CD1c-positive myeloid dendritic cell (primary cell): ENCODE results near the gene ANKRD53.
A peak's percentile ranks its signal among the peaks of the same experiment; 100 is the strongest.

Source experiments
- DNase-seq: peaks from one replicate; pipeline ENCODE4 v3.0.0-alpha.2; 2016; ENCODE audit errors: extremely low spot score

Gene ANKRD53

DNA sequence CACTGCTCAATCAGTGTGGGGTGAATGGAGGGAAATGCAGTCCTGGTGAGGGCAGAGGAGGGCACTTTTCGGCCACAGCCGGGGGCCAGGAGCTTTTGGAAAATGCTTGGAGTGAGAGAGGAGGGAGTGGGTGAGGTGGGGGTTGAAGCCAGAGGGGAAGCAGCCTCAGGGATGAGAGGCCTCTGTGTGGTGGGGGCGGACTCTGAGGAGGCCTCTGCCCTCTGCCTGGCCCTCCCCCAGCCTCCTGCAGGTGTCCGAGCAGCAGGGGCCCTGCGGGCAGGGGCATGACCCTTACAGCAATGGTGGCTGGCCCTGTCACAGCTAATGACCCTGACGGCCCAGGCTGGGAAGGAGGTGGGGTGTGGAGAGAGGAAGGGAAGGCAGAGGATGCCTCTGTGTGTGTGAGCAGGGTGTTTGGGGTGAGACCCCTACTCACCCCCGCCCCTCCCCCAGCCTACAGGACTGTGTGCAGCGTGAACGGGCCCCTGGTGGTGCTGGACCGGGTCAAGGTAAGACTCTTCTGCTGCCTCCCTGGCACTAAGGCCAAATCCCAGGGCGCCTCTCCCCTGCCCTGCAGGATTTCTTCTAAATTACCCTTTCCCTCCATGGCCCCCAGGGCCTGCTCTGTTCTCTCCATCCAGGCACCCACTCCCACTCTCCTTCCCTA lies 35.1 kb upstream of the ANKRD53 start:
- no peak for DNase-seq

DNA sequence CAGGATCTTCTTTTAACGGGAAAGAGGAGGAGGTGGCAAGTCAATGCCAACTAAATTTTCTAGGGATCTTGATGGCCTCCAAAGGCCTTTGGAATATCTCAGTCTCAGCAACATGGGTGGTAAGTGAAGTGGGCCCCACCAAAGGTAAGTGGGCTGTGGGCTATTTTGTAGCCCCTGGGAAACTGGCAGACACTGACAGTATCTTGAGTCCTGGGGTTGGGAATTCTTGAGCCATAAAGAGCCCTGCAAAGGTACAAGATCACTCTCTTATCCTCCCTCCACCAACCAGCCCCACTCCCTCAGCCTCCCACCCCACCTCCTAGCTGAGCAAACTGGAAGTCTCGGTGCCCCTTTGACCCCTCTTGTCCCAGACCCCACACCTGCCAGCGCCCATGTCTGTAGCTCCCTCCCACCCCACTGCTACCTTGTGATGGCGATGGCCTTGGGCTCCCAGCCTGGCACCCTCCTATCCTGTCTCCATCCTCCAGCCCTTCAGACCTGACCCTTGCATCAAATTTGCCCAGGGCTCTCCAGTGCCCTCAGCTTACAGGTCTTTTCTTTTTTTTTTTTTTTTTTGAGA lies 34.2 kb upstream of the ANKRD53 start:
- no peak for DNase-seq

DNA sequence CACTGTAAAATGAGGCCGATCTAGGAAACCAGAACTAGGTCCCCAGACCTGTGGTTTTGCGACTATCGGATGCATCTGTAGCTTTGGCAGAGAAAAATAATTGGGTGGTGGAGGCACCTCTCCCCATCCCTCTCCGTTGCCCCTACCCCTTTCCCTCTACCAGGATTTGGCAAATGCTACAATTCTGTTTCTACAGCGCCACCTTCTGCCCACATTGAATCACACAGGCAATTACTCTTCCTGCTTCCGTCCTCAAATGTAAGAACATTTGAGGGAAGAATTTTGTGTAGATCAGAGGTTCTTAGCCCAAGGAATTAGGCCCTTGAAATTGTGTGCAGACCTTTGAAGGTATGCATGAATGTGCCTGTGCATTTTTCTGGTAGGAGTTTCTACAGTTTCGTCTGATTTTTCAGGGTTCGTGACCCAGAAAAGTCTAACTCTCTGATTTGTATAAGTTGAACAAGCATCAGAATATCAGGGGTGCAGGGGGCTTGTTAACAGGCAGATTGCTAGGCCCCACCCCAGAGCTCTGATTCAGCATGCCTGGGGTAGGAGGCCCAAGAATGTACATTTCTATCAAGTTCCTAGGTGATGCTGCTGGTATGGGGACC lies 31.5 kb upstream of the ANKRD53 start:
- peak; percentile 61 for DNase-seq

DNA sequence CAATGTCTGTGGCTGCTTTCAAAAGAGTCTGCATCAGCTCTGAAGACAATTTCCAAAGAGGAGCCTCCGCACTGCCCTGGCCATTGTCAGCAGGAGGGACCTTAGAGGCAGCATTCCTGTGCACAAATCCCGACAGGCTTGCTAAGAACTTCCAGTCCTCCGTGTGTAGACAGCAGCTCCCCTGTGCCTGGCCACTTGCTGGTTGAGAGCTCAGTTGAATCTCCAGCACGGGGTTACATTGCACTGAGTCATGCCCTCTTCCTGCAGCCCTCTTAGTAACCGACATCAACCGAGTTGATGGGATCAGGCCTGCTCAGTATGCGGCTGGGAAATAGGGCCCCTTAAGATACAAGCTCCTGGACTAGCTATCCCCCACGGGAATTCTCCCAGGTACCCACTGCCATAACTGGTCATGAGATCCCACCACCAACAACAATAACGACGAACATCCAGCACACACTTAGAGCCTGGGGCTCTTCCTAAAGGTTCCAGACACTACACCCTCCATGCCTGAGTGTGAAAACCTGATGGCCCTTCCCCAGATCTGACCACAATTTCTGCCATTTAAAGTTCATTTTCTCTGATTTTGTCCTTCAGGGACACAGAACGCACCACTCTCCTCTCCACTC lies 30.8 kb upstream of the ANKRD53 start:
- no peak for DNase-seq

DNA sequence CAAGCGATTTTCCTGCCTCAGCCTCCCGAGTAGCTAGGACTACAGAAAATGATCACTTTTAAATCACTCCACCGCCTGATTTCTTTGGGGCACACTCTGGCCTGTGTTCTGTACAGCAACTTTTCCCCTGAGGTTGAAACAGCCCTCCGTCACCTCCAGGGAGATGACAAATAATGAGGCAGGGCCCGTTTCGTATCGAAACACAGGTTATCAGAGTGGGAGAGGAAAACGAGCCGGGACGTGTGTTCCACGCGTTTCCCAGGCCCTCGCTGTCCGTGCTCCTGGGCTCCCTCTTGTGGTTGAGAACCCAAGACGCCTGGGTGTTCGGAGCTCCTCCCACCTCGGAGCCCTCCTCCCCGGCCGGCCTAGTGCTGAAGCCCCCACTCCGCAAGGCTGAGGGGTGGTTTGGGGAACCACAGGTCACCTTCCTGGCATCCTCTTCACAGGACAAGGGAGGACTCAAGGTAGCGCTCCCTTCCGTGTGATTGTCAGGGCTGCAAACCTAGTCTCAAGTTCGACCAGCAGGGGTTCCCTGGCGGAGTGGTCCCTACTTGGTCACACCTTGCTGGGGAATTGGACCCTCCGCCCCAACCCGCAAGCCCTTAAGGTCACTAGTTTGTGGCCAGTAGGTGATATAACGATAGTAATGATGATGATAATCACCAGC lies 30.0 kb upstream of the ANKRD53 start:
- peak; percentile 80 for DNase-seq

DNA sequence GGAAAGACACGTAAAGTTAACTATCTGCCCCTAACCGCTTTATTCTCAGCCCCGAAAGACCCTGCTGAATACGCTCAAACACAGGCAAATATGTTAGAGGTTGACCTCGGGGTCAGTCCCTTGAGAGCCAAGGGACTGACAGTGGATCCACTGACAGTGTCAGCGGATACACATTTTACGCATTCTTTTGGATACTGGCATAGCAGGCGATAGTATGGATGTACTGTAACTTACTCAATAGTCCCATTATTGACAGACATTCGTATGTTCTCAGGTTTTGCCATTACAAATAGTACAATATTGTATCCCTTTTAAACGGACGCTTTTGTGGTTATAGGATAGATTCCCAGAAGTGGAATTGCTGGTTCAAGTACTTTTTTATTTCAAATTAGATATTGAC lies 29.3 kb upstream of the ANKRD53 start:
- DNase-seq: no peak

DNA sequence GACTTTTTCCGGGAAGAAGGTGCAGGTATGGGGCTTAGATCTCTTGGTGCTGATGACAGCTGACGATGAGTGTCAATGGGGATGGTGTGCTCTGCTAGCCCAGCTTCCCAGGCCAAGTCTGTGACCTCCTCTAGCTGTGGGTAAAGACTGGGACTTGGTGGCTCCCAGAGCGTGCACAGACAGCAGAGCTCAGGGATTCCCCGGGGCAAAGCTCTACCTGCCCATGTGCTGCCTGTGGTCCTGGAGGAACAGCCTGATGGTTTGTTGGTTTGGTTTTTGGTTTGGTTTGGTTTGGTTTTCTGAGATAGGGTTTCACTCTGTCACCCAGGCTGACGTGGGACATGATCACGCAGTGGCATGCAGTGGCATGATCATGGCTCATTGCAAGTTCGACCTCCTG lies 23.5 kb upstream of the ANKRD53 start:
- no peak for DNase-seq

DNA sequence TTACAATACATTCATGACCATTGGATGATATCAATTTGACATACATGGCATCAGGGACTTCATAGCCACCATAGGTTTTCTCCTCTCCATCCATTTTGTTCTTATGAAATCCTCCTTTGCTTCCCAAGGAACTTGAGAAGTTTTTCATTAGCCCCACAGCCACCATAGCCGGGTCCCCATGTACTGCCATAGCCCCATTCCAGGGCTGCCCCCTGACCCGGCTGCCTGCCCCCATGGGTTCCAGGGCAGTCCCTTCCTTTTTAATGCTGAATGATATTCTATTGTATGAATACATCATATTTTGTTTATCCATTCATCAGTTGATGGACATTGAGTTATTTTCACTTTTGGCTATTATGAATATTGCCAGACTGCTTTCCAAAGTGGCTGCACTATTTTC lies 22.3 kb upstream of the ANKRD53 start:
- DNase-seq: no peak

DNA sequence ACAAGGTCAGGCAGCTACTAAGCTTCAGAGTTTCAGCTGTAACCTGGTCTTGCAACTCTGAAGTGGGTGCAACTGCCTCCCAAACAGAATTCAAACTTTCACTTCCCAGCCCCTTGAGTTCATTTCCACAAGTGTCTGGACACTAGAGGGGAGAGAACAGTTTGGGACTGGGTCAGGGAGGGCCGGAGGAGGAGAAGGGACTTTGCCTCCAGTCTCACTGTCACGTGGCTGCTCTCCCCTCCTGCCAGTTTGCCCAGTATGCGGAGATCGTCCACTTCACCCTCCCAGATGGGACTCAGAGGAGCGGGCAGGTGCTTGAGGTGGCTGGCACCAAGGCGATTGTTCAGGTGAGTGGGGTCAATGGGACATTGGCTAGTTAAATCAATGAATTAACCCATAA lies 20.6 kb upstream of the ANKRD53 start:
- no peak for DNase-seq

DNA sequence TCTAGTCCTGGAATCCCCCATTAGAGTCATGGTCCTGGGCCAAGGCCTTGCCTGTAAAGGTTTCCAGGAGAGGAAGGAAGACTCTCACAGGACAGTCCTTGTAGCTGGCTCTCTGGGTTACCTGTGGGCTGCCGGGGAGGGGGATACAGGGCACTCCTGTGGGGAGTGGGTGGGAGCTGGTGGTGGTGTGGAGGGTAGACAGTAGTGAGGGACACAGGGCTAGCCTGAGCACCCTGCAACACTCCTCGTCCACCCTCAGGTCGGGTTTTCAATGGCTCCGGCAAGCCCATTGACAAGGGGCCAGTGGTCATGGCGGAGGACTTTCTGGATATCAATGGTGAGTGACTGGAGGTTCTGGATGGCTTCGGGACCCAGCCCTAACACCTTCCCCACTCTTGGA lies 19.7 kb upstream of the ANKRD53 start:
- no peak for DNase-seq

DNA sequence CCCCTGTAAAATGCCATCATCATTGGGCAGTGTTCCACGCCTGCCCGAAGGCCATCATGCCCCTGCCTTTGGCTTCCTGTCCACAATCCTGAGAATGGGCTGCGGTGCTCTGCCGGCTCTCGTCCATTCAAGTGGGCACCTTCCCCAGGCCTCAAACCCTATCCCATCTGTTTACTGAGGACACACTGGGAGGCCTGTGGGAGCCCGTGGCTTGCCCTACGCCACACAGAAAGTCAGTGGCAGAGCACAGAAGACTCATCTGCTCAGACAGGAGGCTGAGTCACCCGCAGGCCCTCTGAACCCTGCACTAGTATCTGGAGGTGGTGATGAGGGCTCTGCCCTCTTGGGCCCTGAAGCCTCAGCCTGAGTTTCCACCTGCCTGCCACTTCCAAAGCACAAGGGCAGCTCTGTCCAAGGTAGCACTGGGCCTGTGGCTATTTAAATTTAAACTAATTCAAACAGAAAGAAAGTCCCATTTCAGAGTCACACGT lies 19.1 kb upstream of the ANKRD53 start:
- DNase-seq: no peak

DNA sequence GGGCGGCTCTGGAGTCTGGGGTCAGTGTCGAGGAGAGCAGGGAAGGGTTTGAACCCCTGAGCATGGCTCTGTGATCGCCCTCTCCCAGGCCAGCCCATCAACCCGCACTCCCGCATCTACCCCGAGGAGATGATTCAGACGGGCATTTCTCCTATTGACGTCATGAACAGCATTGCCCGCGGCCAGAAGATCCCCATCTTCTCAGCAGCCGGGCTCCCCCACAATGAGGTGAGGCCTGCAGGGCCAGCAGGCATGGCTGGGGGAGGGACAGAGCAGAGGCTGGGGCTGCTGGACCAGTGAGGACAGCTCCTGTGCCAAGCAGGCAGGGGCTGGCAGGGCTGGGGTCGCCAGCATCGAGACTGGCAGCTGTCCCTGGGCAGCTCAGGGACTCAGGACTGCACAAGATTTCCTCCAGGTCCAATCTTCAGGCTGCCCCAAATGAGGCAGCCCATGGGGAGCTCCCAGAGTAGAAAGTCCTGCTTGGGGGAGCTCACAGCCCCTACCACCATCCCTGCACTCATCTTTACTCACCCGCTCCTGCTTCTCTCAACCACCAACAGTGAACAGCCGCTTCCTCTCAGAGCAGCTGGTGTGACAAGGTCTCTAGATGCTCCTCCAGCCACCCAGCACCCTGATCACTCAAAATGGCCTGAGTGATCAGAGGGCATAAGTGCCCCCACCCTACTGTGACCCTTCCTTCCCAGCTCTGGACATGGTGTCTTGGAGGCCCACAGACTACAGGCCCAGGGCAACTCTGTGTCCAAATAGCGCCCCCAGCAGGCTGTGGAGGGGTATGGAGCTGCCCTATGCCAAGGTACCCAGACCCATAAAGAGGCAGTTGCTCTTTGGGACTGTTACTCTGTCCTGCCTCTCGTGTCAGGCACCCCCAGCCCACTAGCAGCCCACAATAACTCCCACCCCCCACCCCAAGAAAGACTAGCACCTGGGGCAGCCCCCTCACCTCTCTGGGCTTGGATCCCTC lies 18.3 kb upstream of the ANKRD53 start:
- peak; percentile 12 for DNase-seq

DNA sequence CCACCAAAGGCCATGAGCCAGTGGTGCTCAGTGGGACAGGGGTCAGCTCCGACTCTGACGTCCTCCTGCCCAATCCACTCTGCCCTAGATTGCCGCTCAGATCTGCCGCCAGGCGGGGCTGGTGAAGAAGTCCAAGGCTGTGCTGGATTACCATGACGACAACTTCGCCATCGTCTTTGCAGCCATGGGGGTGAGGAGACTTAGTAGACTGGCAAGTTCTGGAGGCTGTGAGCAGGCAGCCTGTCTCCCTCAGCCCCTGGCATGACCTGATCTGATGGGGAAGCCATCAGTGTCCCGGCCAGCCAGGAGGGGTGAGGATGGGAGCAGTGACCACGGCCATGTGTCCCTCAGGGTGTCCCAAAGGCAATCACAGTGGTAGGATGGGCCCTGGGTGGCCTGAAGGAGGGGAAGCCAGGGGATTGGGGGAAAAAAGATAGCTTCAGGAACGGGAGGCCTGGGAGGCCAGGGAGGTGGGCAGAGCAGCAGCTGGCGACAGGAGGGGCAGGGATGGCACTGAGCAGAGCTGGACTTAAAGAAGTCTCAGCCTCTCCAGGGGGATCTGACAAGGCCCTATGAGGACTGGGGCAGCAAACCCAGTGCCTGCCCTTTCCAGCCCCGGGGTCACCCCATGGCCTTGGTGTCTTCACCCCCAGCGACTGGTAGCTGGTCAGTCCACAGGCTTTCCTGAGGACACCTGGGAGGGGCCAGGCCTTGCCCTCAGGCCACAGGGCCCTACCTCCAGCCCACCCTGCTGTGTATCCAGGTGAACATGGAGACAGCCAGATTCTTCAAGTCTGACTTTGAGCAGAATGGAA lies 17.4 kb upstream of the ANKRD53 start:
- no peak for DNase-seq

DNA sequence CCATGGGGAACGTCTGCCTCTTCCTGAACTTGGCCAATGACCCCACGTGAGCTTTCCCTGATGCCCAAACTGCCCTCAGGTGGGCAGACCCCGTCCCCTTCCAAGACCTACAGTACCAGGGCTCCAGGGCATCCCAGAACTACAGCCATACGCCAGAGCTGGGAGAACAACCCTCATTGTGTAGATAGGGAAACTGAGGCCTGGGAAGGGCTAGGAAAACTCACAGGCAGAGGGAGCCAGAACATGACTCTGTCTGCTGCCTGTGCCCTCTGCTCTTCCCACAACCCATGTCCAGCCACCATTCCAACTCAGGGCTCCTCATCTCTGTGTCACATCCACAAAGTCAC lies 16.8 kb upstream of the ANKRD53 start:
- DNase-seq: no peak

DNA sequence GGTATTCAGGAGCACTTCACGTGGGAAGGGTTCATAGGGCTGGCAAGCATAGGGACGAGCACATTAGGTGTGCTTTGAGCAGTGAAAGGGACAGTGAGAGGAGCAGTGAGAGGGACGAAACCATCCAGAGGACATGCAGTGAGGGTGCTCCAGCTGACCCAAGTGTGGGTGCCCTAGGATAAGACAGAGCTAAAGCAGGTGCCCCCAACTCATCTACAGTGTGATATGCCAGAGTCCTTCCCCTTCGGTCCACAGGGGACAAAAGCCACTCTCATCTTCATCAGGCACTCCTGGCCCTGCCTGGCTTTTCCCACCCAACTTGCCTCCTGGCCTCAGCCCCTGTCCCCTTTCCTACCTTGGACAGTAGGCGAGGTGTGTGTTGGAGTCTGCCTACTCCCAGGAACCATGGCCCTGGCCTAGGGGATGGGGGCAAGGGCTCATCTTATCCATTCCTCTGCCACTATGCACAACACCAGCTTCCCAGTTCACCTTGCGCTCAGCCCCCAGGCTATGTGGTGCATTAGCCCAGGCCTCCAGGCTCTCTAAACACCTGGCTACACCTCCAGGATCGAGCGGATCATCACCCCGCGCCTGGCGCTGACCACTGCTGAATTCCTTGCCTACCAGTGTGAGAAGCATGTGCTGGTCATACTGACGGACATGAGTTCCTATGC lies 16.1 kb upstream of the ANKRD53 start:
- DNase-seq: no peak

DNA sequence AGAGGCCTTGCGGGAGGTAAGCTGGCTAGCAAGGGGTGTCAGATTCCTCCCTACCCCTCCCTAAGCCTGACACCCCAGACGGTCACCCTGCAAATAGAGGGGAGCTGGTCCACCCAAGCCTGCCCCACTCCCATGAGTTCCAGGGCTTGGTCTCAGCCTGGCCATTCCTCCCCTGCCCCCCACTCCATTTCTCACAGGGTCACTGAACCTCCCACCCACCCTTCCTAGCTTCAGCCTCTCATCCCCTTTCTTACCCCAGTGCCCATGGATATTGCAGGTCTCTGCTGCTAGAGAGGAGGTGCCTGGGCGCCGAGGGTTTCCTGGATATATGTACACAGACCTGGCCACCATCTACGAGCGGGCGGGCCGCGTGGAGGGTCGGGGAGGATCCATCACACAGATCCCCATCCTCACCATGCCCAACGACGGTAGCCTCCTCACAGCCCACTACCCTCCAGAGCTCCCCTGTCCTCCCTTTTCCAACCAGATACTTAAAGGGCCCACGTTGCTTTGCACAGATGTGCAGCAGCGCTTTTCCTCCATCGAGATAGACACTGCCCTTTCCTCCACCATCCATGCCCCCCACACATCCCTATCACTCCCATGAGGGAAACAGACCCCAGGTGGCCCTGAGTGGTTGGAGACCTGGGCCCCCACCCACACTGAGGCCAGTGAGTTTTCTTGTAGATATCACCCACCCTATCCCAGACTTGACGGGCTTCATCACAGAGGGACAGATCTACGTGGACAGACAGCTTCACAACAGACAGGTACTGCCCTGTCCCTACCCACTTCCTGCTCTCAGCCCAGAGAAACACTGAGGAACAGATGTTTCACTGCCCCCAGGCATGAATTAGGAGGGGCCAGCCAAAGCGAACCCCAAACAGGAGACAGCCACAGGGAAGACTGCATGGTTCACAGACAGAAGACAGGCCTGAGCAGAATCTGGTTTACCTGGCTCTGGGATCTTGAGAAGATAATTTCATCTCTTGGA lies 15.2 kb upstream of the ANKRD53 start:
- DNase-seq: no peak

DNA sequence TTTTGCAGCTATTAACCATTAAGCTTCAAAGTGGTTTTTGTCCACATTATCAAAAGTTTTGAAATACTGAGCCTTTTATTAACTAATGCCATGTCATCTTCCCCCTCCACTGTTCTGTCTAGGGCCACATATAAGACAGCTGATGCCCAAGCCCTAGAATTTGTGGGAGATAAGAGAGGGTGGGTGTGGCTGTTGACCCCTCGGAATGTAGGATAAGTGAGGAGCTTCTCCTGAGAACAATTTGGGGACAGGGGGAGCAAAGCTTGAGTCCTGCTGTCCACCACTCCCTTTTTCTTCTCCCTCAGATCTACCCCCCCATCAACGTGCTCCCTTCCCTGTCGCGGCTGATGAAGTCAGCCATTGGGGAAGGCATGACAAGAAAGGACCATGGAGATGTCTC lies 14.3 kb upstream of the ANKRD53 start:
- no peak for DNase-seq

DNA sequence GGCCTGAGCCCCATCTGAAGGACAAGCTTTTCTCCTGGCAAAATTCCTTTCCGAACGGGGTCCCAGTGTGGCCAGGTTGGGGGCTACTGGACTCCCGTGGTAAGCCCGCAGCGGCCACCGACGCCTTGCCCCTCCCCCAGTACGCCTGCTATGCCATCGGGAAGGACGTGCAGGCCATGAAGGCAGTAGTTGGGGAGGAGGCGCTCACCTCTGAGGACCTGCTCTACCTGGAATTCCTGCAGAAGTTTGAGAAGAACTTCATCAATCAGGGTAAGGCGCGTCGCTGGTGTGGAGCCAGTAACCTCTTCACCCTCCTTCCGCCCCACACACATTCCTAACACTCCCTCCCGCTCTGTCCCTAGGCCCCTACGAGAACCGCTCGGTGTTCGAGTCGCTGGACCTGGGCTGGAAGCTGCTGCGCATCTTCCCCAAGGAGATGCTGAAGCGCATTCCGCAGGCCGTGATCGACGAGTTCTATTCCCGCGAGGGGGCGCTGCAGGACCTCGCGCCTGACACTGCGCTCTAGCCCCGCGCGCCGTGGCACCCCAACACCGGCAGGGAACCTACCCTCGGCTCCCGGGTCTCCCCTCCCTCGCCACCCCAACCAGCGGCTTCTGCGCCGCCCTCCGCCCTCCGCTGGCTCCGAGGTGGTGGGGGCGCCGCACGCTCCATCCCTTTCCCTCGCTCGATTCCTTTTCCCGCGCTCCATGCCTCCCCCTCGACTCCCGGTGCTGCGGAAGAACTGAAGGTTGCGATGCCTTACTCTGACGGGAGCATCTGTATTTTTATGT lies 13.6 kb upstream of the ANKRD53 start:
- peak; percentile 87 for DNase-seq
